ENCODE measurements around the gene CHD6. TPM values are rescaled to one million over a fixed set of nuclear protein-coding genes. Genes with fewer than 3 reads are reported as not detected.

CHD6 gene
- total RNA-seq, 4 donors from 2014 or later = 18.5 to 49.3 (median 28.7) TPM

GRCh38 chr20:41377275-41377674, 240.9 kb downstream of the CHD6 start:
- no peak for TF ChIP-seq CTCF (IDR thresholded peaks at IDR 0.05)
- no peak for ATAC-seq (ENCODE audit: low FRiP score)
- no peak for DNase-seq (ENCODE audit: low spot score)

GRCh38 chr20:41376349-41376748, 241.8 kb downstream of the CHD6 start:
- no peak for TF ChIP-seq CTCF (IDR thresholded peaks at IDR 0.05)
- DNase-seq (ENCODE audit: low spot score) = no peak
- no peak for ATAC-seq (ENCODE audit: low FRiP score)

GRCh38 chr20:41375846-41376245, 242.3 kb downstream of the CHD6 start:
- no peak for TF ChIP-seq CTCF (IDR thresholded peaks at IDR 0.05)
- ATAC-seq (ENCODE audit: low FRiP score) (no peak), DNase-seq (ENCODE audit: low spot score) (no peak)

- TF ChIP-seq CTCF (IDR thresholded peaks at IDR 0.05) = no peak
- ATAC-seq (ENCODE audit: low FRiP score) = no peak
- no peak for DNase-seq (ENCODE audit: low spot score)
Measured at GRCh38 chr20:41373931-41374920, 244.0 kb downstream of the CHD6 start.

- ATAC-seq (ENCODE audit: low FRiP score) (no peak), DNase-seq (ENCODE audit: low spot score) (no peak)
- TF ChIP-seq CTCF (IDR thresholded peaks at IDR 0.05) = no peak
Measured at GRCh38 chr20:41373251-41373783, 244.9 kb downstream of the CHD6 start.

GRCh38 chr20:41371371-41371770, 246.8 kb downstream of the CHD6 start:
- ATAC-seq (ENCODE audit: low FRiP score) = no peak
- DNase-seq (ENCODE audit: low spot score) = no peak

More at GRCh38 chr20:41371371-41371770, 246.8 kb downstream of the CHD6 start:
- no peak for TF ChIP-seq CTCF (IDR thresholded peaks at IDR 0.05)
